Ascending aorta (tissue), 2 donors: ENCODE measurements around the gene ZFP36. TPM values are rescaled to one million over a fixed set of nuclear protein-coding genes. Genes with fewer than 3 reads are reported as not detected.

Experiments
- DNase-seq, 2 donors: peaks; one replicate each; pipeline ENCODE4 v3.0.0-alpha.2; 2019; ENCODE audit warnings: low spot score in 2 of 2
- H3K27ac ChIP-seq, 2 donors: fragments of 200-600 bp; sonication (generic); one replicate each; pipeline ENCODE4 v1.5.1; 2016 to 2017; ENCODE audit warnings: mild to moderate bottlenecking in 1 of 2
- H3K27me3 ChIP-seq: fragments of 200-600 bp; sonication (generic); one replicate; pipeline ENCODE4 v1.5.1; 2017
- H3K36me3 ChIP-seq, 2 donors: fragments of 200-600 bp; sonication (generic); one replicate each; pipeline ENCODE4 v1.5.1; 2016
- H3K4me1 ChIP-seq, 2 donors: fragments of 200-600 bp; sonication (generic); one replicate each; pipeline ENCODE4 v1.5.1; 2016 to 2017; ENCODE audit warnings: mild to moderate bottlenecking in 1 of 2
- H3K4me3 ChIP-seq, 2 donors: fragments of 200-600 bp; sonication (generic); one replicate each; pipeline ENCODE4 v1.5.1; 2016 to 2017; ENCODE audit warnings: mild to moderate bottlenecking in 1 of 2
- H3K9me3 ChIP-seq, 2 donors: fragments of 200-600 bp; sonication (generic); one replicate each; pipeline ENCODE4 v1.5.1; 2016
- CTCF ChIP-seq, 3 experiments: fragments of 200-600 bp in 2 of 3; fragments of 450-650 bp in 1 of 3; sonication (generic) in 2 of 3; IDR thresholded peaks; one replicate each; pipeline ENCODE4 v1.5.1; 2016 to 2019; ENCODE audit warnings: antibody characterized with exemption in 3 of 3, mild to moderate bottlenecking in 1 of 3, moderate library complexity in 1 of 3
- intact Hi-C: fragments of 100-400 bp; cut with DNase I; formaldehyde crosslinking; loops from one replicate; pipeline ENCODE4 v1.15.1; 2023
- total RNA-seq: library from RNA; depleted of rRNA; stranded (reverse); fragments of >200 nt; gene quantifications from one replicate; pipeline ENCODE4 v1.1.0, GENCODE V29; 2016

Gene ZFP36
- total RNA-seq, 1 donor from 2014 or later: 1,166 TPM

GRCh38 chr19:39405958-39406655, 540 bp upstream of the ZFP36 start:
- no peak for DNase-seq
- intact Hi-C loops: loop anchor here (10.0 kb wide), 2 partner anchors 751 to 1309 kb away; partner anchors contain the start of genes COQ8B and ITPKC
- no peak for TF ChIP-seq CTCF (IDR thresholded peaks at IDR 0.05)
- Histone ChIP-seq H3K4me1 (peaks cover 8 to 28% of the 10 kb centered on the region in 2 donors), H3K27me3 (no peaks in the 10 kb centered on the region), H3K36me3 (peaks cover 18 to 28% of the 10 kb centered on the region in 2 donors), H3K9me3 (no peaks in the 10 kb centered on the region), H3K4me3 (peak overlapping the region; percentile 97 to 98), H3K27ac (peak overlapping the region; percentile 100)

- peak in 1 of 2 donors; percentile 83 for DNase-seq
- Histone ChIP-seq H3K4me1 (peaks cover 6 to 24% of the 10 kb centered on the region in 2 donors), H3K27ac (peak overlapping the region; percentile 100), H3K36me3 (peaks cover 18 to 28% of the 10 kb centered on the region in 2 donors), H3K27me3 (no peaks in the 10 kb centered on the region), H3K9me3 (no peaks in the 10 kb centered on the region), H3K4me3 (peak overlapping the region; percentile 97 to 98)
- intact Hi-C loops: loop anchor here (10.0 kb wide), 2 partner anchors 753 to 1307 kb away; partner anchors contain the start of genes COQ8B and ITPKC
- no peak for TF ChIP-seq CTCF (IDR thresholded peaks at IDR 0.05)
These were observed 688 bp downstream of the ZFP36 start for GRCh38 chr19:39407410-39407659.

- Histone ChIP-seq H3K27ac (peak overlapping the region; percentile 100), H3K4me1 (peaks cover 4 to 24% of the 10 kb centered on the region in 2 donors), H3K9me3 (no peaks in the 10 kb centered on the region), H3K4me3 (peak overlapping the region; percentile 97 to 98), H3K36me3 (peaks cover 18 to 28% of the 10 kb centered on the region in 2 donors), H3K27me3 (no peaks in the 10 kb centered on the region)
- intact Hi-C loops: loop anchor here (10.0 kb wide), 2 partner anchors 753 to 1307 kb away; partner anchors contain the start of genes COQ8B and ITPKC
- no peak for TF ChIP-seq CTCF (IDR thresholded peaks at IDR 0.05)
- DNase-seq: peak in 1 of 2 donors; percentile 75
These were observed 1.2 kb downstream of the ZFP36 start for GRCh38 chr19:39407660-39408391.

GRCh38 chr19:39408392-39409207, 2.0 kb downstream of the ZFP36 start:
- peaks cover 18 to 28% of the 10 kb centered on the region in 2 donors for H3K36me3 ChIP-seq
- no peaks in the 10 kb centered on the region for H3K9me3 ChIP-seq
- TF ChIP-seq CTCF (IDR thresholded peaks at IDR 0.05): no peak
- peak overlapping the region; percentile 100 for H3K27ac ChIP-seq
- peak in 1 of 2 donors; percentile 69 for DNase-seq
- no peaks in the 10 kb centered on the region for H3K27me3 ChIP-seq
- peak overlapping the region; percentile 97 to 98 for H3K4me3 ChIP-seq
- intact Hi-C loops: loop anchor here (10.0 kb wide), 2 partner anchors 754 to 1306 kb away; partner anchors contain the start of genes COQ8B and ITPKC
- H3K4me1 ChIP-seq: peaks cover 4 to 24% of the 10 kb centered on the region in 2 donors
